ENCODE results near the gene PHF19. TPM values are rescaled to one million over a fixed set of nuclear protein-coding genes. Genes with fewer than 3 reads are reported as not detected.

The PHF19 gene
- polyA plus RNA-seq (2012; ENCODE audit: insufficient read depth, insufficient read length), result 108 TPM

GRCh38 chr9:120876842-120877240, at the start of gene PHF19:
TSS of gene PHF19 (minus strand) at chr9:120877188. CDS start at chr9:120874741, 2,447 bp downstream.
- no peak for DNase-seq (ENCODE audit: low read depth, low spot score)

GRCh38 chr9:120926397-120926928, 49.5 kb upstream of the PHF19 start, which contains the start of gene TRAF1:
TSS of gene TRAF1 (minus strand) at chr9:120926796. CDS start at chr9:120926075, 721 bp downstream.
- DNase-seq (ENCODE audit: low read depth, low spot score), result peak; percentile 48
- no peak within 1 kb of the TSS for H3K4me3 ChIP-seq (ENCODE audit: low read length)

More at GRCh38 chr9:120876842-120877240, at the start of gene PHF19:
- H3K4me3 ChIP-seq (ENCODE audit: low read length), result peak within 1 kb of the TSS; percentile 99

GRCh38 chr9:120925535-120926396, 48.8 kb upstream of the PHF19 start:
- no peak overlapping the region for H3K4me3 ChIP-seq (ENCODE audit: low read length)
- no peak for DNase-seq (ENCODE audit: low read depth, low spot score)

GRCh38 chr9:120924698-120925534, 47.9 kb upstream of the PHF19 start:
- DNase-seq (ENCODE audit: low read depth, low spot score), result no peak
- H3K4me3 ChIP-seq (ENCODE audit: low read length), result no peak overlapping the region

- no peak overlapping the region for H3K4me3 ChIP-seq (ENCODE audit: low read length)
- DNase-seq (ENCODE audit: low read depth, low spot score), result no peak
Measured at GRCh38 chr9:120923620-120924328, 46.8 kb upstream of the PHF19 start.

- DNase-seq (ENCODE audit: low read depth, low spot score), result no peak
- no peak overlapping the region for H3K4me3 ChIP-seq (ENCODE audit: low read length)
Measured at GRCh38 chr9:120922404-120923195, 45.6 kb upstream of the PHF19 start.

GRCh38 chr9:120921661-120922181, 44.7 kb upstream of the PHF19 start:
- DNase-seq (ENCODE audit: low read depth, low spot score), result no peak
- H3K4me3 ChIP-seq (ENCODE audit: low read length), result no peak overlapping the region

GRCh38 chr9:120920806-120921178, 43.8 kb upstream of the PHF19 start:
- no peak overlapping the region for H3K4me3 ChIP-seq (ENCODE audit: low read length)
- no peak for DNase-seq (ENCODE audit: low read depth, low spot score)

- H3K4me3 ChIP-seq (ENCODE audit: low read length), result no peak overlapping the region
- DNase-seq (ENCODE audit: low read depth, low spot score), result no peak
Measured at GRCh38 chr9:120919843-120920805, 43.1 kb upstream of the PHF19 start.

GRCh38 chr9:120918931-120919842, 42.2 kb upstream of the PHF19 start:
- no peak overlapping the region for H3K4me3 ChIP-seq (ENCODE audit: low read length)
- DNase-seq (ENCODE audit: low read depth, low spot score), result no peak

GRCh38 chr9:120917929-120918762, 41.2 kb upstream of the PHF19 start:
- no peak for DNase-seq (ENCODE audit: low read depth, low spot score)
- no peak overlapping the region for H3K4me3 ChIP-seq (ENCODE audit: low read length)

- H3K4me3 ChIP-seq (ENCODE audit: low read length), result no peak overlapping the region
- DNase-seq (ENCODE audit: low read depth, low spot score), result no peak
Measured at GRCh38 chr9:120916991-120917880, 40.2 kb upstream of the PHF19 start.

GRCh38 chr9:120916588-120916987, 39.6 kb upstream of the PHF19 start:
- DNase-seq (ENCODE audit: low read depth, low spot score), result no peak
- H3K4me3 ChIP-seq (ENCODE audit: low read length), result no peak overlapping the region

GRCh38 chr9:120915854-120916470, 39.0 kb upstream of the PHF19 start:
- peak; percentile 73 for DNase-seq (ENCODE audit: low read depth, low spot score)
- no peak overlapping the region for H3K4me3 ChIP-seq (ENCODE audit: low read length)

All from Jurkat, Clone E6-1 (cell line).